Astrocyte of the hippocampus (primary cell): ENCODE results near the gene CRCP.

ENCODE experiments used
- DNase-seq: peaks from one replicate; pipeline ENCODE4 v3.0.0; 2011; ENCODE audit warnings: low read depth, low spot score

The CRCP gene

GRCh38 chr7:66189695-66190503, 75.3 kb downstream of the CRCP start:
- no peak for DNase-seq

- no peak for DNase-seq
These were observed 75.8 kb downstream of the CRCP start for GRCh38 chr7:66190504-66190857.

- no peak for DNase-seq
These were observed 78.6 kb downstream of the CRCP start for GRCh38 chr7:66193146-66193725.

- DNase-seq: no peak
These were observed 83.8 kb downstream of the CRCP start for GRCh38 chr7:66198469-66198868.

DNA sequence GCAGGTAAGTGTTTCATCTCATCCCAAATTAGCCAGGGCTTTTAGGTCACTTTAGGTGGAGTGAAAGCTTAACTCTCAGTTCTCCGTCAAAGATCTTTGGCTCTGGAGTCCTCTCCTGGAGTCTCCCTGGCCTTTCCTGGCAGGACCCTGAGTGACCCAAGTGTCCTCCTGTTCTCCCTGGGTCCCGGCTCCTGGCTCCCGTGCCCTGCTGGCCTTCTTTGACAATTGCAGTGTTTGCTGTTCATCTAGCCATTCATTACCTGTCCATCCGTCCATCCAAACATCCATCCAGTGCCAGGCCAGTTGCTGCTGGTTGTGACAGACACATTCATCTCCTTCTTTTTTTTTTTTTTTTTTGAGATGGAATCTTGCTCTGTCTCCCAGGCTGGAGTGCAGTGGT, 84.3 kb downstream of the CRCP start:
- DNase-seq: no peak

- no peak for DNase-seq
These were observed 87.8 kb downstream of the CRCP start for GRCh38 chr7:66202441-66202840.
